Measurements from ENCODE around the gene STARD3NL.
"Not testable (repeated sequence)": the region's sequence is repeated elsewhere in the genome, so short reads cannot be mapped to it uniquely, and the experiment has no call there.

The STARD3NL gene

DNA sequence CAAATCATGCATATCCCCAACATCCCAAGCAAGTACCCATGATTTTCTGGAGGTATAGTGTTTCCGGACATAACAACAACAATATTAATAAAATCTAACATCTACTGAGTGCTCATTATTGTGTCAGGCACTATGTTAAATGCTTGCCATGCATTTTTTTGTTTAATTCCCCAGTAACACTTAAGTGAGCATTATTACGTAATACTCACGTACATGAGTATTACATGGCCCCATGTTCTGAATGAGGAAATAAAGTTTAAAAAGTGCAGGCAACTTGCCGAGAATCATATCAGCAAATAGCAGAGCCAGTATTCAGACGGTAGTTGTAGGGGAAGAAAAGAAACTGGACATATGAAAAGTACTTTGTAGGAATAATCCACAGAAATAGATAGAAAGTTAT is 65.3 kb downstream of the STARD3NL start:
- DNase-seq; in situ Hi-C loops (cut with HindIII; ENCODE audit: low pct_ligation_motif_present, low pct_unique_long_range_greater_than_20kb, low sequenced_read_pairs): not testable (repeated sequence)

DNA sequence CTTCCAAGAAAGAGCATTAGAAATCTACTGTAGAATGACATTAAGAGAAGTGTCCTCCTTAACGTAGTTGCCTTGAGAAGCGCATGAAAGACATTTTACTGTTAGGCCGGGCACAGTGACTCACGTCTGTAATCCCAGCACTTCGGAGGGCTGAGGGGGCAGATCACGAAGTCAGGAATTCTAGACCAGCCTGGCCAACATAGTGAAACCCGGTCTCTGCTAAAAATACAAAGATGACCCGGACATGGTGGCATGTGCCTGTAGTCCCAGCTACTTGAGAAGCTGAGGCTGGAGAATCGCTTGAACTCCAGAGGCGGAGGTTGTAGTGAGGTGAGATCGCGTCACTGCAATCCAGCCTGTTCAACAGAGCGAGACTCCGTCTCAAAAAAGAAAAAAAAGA is 66.5 kb downstream of the STARD3NL start:
- no peak for DNase-seq
- in situ Hi-C loops (cut with HindIII; ENCODE audit: low pct_ligation_motif_present, low pct_unique_long_range_greater_than_20kb, low sequenced_read_pairs), result no loop called here

DNA sequence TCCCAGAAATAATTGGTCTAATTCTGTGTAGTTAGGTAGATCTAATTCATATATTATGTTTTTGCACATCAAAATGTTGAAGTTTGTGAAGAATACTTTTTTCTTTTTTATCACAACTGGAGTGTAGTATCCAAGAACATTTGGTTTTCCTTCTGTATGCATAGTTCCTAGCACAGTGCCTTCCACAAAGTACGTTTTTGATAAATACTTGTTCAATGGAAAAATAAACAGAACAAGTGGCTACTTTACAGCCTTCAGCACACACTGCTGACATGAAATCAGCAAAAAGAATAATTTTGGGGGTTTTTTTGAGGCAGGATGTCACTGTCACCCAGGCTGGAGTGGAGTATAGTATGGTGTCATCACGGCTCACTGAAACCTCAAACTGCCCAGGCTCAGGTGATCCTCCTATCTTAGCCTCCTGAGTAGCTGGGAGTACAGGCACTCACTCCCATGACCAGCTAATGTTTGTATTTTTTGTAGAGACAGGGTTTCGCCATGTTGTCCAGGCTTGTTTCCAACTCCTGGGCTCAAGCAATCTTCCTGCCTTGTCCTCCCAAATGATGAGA is 67.4 kb downstream of the STARD3NL start:
- no peak for DNase-seq

DNA sequence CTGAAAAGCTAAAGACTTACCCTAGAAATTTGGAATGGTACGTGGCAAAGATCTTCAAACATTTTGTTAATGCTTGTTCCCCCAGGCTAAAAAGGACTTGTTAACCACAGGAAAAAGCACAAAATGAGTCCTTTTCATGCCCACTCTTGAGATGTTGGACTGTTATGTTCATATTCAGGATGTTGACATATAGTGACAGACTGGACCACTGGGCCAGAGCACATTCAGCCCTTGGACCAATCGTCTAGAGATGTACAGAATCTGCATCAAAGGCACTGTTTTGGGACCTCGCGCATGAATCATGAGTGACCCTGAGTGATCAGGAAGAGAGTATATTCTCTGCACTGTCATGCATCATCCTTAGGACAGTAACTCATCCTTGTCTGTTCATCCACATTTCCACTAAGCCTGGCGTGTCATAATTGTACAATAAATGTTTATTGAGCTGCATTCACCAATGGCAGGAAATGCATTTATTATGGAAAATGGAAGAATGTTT is 70.1 kb downstream of the STARD3NL start:
- DNase-seq, result no peak
- in situ Hi-C loops (cut with HindIII; ENCODE audit: low pct_ligation_motif_present, low pct_unique_long_range_greater_than_20kb, low sequenced_read_pairs), result no loop called here

More for the DNA sequence above, 67.4 kb downstream of the STARD3NL start:
- in situ Hi-C loops (cut with HindIII; ENCODE audit: low pct_ligation_motif_present, low pct_unique_long_range_greater_than_20kb, low sequenced_read_pairs), result no loop called here

DNA sequence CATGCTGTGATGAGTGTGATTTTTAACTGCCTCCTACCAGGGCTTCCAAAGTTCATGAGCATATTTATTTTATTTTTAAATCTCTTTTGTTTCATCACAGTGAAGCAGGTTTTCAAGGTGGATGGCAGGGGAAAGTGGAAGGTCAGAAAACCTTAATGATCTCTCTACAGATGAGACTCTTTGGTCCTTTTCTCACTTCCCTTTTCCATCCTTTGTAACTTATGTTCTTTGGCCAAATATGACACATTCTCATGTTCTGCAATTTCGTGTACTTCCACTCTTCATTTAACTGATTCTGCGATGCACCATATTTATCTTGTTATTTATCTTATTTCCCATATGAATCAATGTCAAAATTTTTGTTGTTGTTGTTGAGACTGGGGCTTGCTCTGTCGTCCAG is 71.8 kb downstream of the STARD3NL start:
- DNase-seq; in situ Hi-C loops (cut with HindIII; ENCODE audit: low pct_ligation_motif_present, low pct_unique_long_range_greater_than_20kb, low sequenced_read_pairs): not testable (repeated sequence)

DNA sequence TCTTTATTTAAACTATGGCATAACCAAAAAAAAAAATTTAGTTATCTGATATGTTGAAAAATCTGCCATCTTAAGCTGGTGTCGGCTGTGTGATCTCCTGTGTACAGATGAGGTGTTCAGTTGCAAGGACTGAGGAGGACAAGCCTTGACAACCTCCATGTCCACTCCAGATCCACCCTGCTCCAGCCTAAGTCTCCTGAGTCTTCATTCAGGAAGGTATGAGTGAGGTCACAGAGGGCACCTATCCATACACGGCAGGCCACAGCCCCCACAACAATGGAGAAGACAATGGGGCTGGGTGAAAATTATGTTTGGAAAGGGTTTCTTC is 79.3 kb downstream of the STARD3NL start:
- in situ Hi-C loops (cut with HindIII; ENCODE audit: low pct_ligation_motif_present, low pct_unique_long_range_greater_than_20kb, low sequenced_read_pairs), result no loop called here
- no peak for DNase-seq

DNA sequence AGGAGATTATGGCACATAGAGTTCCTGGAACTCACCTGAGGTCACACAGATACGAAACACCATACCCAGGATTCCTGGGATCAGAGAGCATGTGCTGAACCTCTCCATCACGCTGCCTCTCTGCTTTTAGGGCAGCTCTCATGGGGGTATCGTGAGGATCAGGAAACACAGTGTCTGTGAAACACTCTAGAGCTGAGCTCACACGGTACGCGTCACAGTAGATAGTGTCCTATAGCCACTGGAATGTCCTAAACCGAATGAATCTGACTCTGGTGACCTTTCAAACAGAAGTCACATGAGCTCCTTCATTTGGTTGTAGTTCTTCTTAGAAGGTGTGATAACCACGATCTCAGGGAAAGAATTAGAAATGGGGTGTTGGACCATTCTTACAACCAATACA is 81.1 kb downstream of the STARD3NL start:
- in situ Hi-C loops (cut with HindIII; ENCODE audit: low pct_ligation_motif_present, low pct_unique_long_range_greater_than_20kb, low sequenced_read_pairs); DNase-seq: not testable (repeated sequence)

DNA sequence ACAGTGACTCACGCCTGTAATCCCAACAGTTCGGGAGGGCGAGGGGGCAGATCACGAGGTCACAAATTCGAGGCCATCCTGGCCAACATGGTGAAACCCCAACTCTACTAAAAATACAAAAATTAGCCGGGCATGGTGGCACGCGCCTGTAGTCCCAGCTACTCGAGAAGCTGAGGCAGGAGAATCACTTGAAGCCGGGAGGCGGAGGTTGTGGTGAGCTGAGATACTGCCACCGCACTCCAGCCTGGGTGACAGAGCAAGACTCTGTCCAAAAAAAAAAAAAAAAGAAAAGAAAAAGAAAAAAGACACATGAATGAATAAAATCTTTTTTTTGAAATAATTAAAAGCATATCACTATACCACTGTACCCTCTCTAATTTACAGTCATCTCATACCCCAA is 83.6 kb downstream of the STARD3NL start:
- in situ Hi-C loops (cut with HindIII; ENCODE audit: low pct_ligation_motif_present, low pct_unique_long_range_greater_than_20kb, low sequenced_read_pairs); DNase-seq: not testable (repeated sequence)

DNA sequence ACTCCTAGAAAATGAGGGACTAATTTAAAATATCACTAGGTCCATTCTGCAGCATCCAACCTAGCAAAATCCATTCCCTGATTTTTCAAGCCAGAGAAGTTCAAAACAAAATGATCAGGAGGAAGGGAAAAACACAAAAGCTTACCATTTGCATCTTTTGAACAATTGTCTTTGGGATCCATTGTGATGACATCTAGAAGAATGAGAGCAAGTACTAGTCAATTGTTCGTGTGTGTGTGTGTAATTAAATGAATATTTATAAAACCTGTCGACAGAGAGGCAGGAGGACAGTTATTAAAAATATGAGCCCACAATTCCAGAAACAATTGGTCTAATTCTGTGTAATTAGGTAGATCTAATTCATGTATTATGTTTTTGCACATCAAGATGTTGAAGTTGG is 84.0 kb downstream of the STARD3NL start:
- in situ Hi-C loops (cut with HindIII; ENCODE audit: low pct_ligation_motif_present, low pct_unique_long_range_greater_than_20kb, low sequenced_read_pairs); DNase-seq: not testable (repeated sequence)

DNA sequence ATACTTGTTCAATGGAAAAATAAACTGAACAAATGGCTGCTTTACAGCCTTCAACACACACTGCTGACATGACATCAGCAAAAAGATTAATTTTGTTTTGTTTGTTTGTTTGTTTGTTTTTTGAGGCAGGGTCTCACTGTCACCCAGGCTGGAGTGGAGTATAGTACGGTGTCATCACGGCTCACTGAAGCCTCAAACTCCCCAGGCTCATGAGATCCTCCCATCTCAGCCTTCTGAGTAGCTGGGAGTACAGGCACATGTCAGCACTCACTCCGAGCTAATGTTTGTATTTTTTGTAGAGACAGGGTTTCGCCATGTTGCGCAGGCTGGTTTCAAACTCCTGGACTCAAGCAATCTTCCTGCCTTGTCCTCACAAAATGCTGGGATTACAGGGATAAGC is 84.5 kb downstream of the STARD3NL start:
- in situ Hi-C loops (cut with HindIII; ENCODE audit: low pct_ligation_motif_present, low pct_unique_long_range_greater_than_20kb, low sequenced_read_pairs), result no loop called here
- no peak for DNase-seq

DNA sequence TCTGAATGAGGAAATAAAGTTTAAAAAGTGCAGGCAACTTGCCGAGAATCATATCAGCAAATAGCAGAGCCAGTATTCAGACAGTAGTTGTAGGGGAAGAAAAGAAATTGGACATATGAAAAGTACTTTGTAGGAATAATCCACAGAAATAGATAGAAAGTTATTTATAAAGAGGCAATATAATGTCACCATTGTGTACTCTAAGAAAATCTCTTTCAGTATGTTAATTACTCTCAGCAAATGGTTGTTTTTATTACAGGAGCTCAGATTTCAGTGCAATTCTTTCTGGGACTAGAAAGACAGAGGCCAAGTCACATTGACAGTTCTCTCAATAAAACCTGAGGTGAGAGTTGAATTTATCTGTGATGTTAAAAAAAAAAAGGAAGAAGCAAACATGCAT is 85.2 kb downstream of the STARD3NL start:
- DNase-seq; in situ Hi-C loops (cut with HindIII; ENCODE audit: low pct_ligation_motif_present, low pct_unique_long_range_greater_than_20kb, low sequenced_read_pairs): not testable (repeated sequence)

DNA sequence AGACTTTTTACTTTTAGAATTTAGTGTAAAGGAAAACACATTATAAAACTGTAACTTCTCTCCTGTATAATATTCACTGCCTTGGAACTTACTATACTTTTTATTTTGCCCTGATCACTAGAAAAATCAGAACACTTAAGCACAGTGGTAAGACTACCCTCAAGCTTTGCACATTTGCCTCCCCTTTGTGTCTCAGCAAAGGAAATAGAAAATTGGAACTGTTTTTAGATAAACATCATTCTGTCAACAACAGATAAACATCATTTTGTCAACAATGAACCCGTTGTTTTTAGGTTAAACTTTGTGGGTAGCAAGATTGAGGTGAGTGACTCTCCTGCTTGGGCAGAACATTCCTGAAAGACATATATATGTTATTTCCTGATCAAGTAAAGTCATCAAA is 86.6 kb downstream of the STARD3NL start:
- in situ Hi-C loops (cut with HindIII; ENCODE audit: low pct_ligation_motif_present, low pct_unique_long_range_greater_than_20kb, low sequenced_read_pairs); DNase-seq: not testable (repeated sequence)

DNA sequence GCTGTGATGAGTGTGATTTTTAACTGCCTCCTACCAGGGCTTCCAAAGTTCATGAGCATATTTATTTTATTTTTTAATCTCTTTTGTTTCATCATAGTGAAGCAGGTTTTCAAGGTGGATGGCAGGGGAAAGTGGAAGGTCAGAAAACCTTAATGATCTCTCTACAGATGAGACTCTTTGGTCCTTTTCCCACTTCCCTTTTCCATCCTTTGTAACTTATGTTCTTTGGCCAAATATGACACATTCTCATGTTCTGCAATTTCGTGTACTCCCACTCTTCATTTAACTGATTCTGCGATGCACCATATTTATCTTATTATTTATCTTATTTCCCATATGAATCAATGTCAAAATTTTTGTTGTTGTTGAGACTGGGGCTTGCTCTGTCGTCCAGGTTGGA is 87.9 kb downstream of the STARD3NL start:
- in situ Hi-C loops (cut with HindIII; ENCODE audit: low pct_ligation_motif_present, low pct_unique_long_range_greater_than_20kb, low sequenced_read_pairs); DNase-seq: not testable (repeated sequence)

DNA sequence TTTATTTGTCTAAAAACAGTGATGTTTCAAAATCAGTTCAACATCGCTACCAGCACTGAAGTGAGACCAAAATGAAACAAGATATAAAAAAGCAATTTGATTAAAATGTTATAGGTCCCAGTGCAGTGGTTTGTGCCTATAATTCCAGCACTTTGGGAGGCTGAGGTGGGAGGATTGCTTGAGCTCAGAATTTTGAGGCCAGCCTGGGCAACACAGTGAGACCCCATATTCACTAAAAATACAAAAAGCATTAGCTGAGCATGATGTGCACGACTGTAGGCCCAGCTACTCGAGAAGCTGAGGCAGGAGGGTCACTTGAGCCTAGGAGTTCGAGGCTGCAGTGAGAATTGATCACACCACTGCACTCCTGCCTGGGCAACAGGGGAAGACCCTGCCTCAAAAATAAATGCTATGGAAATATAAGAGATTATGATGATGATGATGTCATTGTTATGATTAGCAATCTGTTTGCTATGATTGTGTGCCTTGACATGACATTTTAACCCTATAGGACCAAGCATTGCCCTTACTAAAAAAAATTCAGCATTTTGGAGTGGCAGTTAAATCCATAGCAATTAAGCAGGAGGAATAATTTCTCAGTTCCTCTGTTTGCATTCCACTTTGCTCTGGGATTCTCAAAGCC is 91.8 kb downstream of the STARD3NL start:
- in situ Hi-C loops (cut with HindIII; ENCODE audit: low pct_ligation_motif_present, low pct_unique_long_range_greater_than_20kb, low sequenced_read_pairs); DNase-seq: not testable (repeated sequence)

DNA sequence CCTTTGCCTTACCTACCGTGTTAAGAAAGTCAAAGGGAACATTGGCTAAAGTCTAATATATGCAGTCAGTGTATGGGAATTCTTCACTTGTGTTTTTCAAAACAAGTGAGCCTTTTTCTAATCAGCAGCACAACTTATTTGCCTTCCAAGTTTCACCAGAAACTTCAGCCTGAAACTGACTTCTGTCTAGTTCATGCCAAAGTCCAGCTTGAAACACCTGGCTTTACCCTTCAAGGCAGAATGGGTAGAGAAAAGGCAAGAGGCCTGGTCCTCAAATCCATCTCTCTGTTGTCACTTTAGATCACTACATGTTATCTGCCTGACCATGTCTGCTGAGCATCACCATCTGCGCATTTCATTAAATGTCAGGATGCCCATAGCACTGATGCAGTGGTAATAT is 92.4 kb downstream of the STARD3NL start:
- in situ Hi-C loops (cut with HindIII; ENCODE audit: low pct_ligation_motif_present, low pct_unique_long_range_greater_than_20kb, low sequenced_read_pairs), result not testable (repeated sequence)

DNA sequence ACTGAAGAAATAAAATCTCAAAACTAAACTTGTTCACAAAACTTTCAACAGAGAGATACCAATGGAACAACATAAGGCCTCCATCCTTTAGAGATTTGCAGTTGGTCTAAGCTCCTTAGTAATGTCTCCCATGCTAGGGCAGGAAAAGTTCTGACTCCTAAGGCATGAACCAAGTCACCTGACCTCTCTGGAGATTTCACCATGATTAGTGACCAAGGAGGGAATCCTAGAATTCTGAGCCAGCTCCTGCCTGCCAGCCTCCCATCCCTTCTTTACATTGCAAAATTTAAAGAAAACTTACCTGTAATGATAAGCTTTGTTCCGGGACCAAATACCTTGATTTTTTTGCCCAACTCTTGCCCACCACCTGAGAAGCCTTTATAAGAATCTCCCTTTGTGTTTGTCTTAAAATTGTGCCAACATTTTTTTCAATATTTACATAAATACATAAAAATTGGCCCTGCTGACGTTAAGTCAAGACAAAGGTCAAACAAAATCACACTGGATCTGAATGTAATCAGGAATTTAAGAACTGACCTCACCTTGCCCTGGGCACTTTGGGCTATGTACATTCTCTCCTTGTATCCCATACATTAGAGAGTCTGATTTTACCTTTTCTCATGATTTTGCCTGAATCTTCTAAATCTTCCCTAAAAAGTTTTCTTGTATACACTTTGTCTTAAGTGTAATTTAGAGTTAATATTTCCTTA is 95.4 kb downstream of the STARD3NL start, which contains the start of gene TARP:
TSS of gene TARP (minus strand) at position 351 of the 710 bp plus-strand sequence.
- in situ Hi-C loops (cut with HindIII; ENCODE audit: low pct_ligation_motif_present, low pct_unique_long_range_greater_than_20kb, low sequenced_read_pairs), result no loop called here

More for the DNA sequence above, 92.4 kb downstream of the STARD3NL start:
- DNase-seq, result not testable (repeated sequence)

DNA sequence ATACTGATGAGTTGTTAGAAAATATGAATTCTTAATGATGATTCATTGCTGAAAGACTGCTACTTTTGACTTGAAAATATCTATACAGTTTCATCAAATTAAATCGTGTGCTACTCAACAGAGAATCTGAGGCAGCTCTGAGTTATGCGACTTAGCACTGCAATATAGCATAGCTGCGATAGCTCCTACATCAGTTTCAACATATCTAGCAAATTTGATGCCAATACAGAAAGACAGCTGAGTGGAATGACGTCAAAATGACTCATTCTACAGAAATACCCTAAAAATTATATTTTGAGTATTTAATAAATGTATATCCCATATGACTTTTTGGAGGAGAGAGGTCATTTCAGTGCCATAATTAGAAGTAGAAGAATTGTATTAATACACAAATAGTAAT is 96.4 kb downstream of the STARD3NL start:
- DNase-seq, result no peak
- in situ Hi-C loops (cut with HindIII; ENCODE audit: low pct_ligation_motif_present, low pct_unique_long_range_greater_than_20kb, low sequenced_read_pairs), result no loop called here

More for the DNA sequence above, 95.4 kb downstream of the STARD3NL start, which contains the start of gene TARP:
- no peak for DNase-seq

DNA sequence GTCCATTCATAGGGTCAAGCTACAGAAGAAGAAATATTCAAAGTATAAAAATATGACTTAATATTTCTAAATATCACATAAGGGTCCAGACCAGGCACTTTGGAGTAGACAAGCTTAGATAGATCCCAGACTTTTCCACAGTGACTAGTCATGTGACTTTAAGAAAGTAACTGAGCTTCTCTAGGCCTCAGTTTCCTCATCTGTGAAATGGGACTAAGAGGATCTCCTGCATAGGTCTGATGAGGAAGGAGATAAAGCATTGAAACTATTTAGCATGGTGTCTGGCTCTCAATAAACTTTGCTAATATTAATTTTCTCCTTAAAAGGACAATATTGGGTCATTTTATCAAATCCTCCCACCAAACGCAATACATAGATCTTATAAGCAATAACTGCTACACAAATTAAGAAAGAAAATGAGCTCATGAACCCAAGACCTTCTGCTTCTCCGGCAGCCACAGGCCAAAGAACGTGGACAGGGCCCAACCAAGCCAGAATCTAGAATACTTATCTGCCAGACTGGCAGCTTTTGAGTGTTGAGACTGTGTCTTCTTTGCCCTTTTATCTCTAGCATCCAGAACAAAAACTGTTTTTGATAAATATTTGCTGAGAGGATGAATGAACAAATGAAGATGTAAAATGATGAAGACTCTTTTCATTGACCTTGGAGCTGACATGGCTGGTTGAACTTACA is 97.0 kb downstream of the STARD3NL start:
- DNase-seq, result no peak
- in situ Hi-C loops (cut with HindIII; ENCODE audit: low pct_ligation_motif_present, low pct_unique_long_range_greater_than_20kb, low sequenced_read_pairs), result no loop called here
